Hepatocyte (in vitro differentiated cells): Measurements from ENCODE around the gene PLCL2. TPM values are rescaled to one million over a fixed set of nuclear protein-coding genes. Genes with fewer than 3 reads are reported as not detected.
A peak's percentile ranks its signal among the peaks of the same experiment; 100 is the strongest.

Experiments used
- DNase-seq: peaks from one replicate; pipeline ENCODE4 v3.0.0-alpha.2; 2016; ENCODE audit warnings: low spot score
- H2AFZ ChIP-seq: fragments of 200-600 bp; sonication (generic); 2 replicates; pipeline ENCODE4 v1.6.0; 2016; ENCODE audit warnings: antibody characterized with exemption, mild to moderate bottlenecking
- H3K27ac ChIP-seq: fragments of 200-600 bp; sonication (generic); 2 replicates; pipeline ENCODE4 v1.5.1; 2016; ENCODE audit warnings: mild to moderate bottlenecking
- H3K27me3 ChIP-seq: fragments of 200-600 bp; sonication (generic); 2 replicates; pipeline ENCODE4 v1.6.1; 2016
- H3K36me3 ChIP-seq: fragments of 200-600 bp; sonication (generic); replicated peaks from 2 replicates; pipeline ENCODE4 v1.5.1; 2016; ENCODE audit warnings: low read depth; ENCODE audit not compliant: insufficient read depth
- H3K4me1 ChIP-seq: fragments of 200-600 bp; sonication (generic); 2 replicates; pipeline ENCODE4 v1.5.1; 2016; ENCODE audit warnings: mild to moderate bottlenecking, moderate library complexity; ENCODE audit not compliant: insufficient read depth
- H3K4me2 ChIP-seq: fragments of 200-600 bp; sonication (generic); 2 replicates; pipeline ENCODE4 v1.6.0; 2016
- H3K4me3 ChIP-seq: fragments of 200-600 bp; sonication (generic); 2 replicates; pipeline ENCODE4 v1.5.1; 2016; ENCODE audit warnings: mild to moderate bottlenecking
- H3K79me2 ChIP-seq: fragments of 200-600 bp; sonication (generic); 2 replicates; pipeline ENCODE4 v1.6.0; 2017; ENCODE audit warnings: mild to moderate bottlenecking
- H3K9me2 ChIP-seq: fragments of 200-600 bp; sonication (generic); replicated peaks from 2 replicates; pipeline ENCODE4 v1.6.0; 2017; ENCODE audit warnings: mild to moderate bottlenecking; ENCODE audit not compliant: insufficient read depth
- H3K9me3 ChIP-seq: fragments of 200-600 bp; sonication (generic); 2 replicates; pipeline ENCODE4 v1.5.1; 2016; ENCODE audit warnings: low read depth, mild to moderate bottlenecking
- H4K20me1 ChIP-seq: fragments of 200-600 bp; sonication (generic); 2 replicates; pipeline ENCODE4 v1.6.0; 2016; ENCODE audit warnings: mild to moderate bottlenecking; ENCODE audit not compliant: insufficient read depth, poor library complexity, severe bottlenecking
- CTCF ChIP-seq: fragments of 200-600 bp; sonication (generic); IDR thresholded peaks from 2 replicates; pipeline ENCODE4 v1.5.1; 2016; ENCODE audit warnings: antibody characterized with exemption, mild to moderate bottlenecking; ENCODE audit not compliant: poor library complexity
- EZH2 ChIP-seq: fragments of 200-600 bp; sonication (generic); IDR thresholded peaks from 2 replicates; pipeline ENCODE4 v1.6.1; 2016; ENCODE audit warnings: antibody characterized with exemption, mild to moderate bottlenecking, borderline replicate concordance
- EZH2phosphoT487 ChIP-seq: fragments of 200-600 bp; sonication (generic); IDR thresholded peaks from one replicate; pipeline ENCODE4 v1.6.1; 2018; ENCODE audit warnings: antibody characterized with exemption, mild to moderate bottlenecking, low read depth, moderate library complexity; ENCODE audit not compliant: unreplicated experiment, severe bottlenecking
- WGBS: methylation state at CpG from one replicate; pipeline ENCODE4 v1.1.6; 2016; ENCODE audit warnings: low lambda C conversion rate; ENCODE audit errors: missing lambda C conversion rate; 5-methylcytosine and 5-hydroxymethylcytosine counted together
- polyA plus RNA-seq: library from polyadenylated mRNA; unstranded; fragments of >200 nt; fragmentation: Nextera tagmentation; extraction: Ambion mirVana; gene quantifications from 2 replicates; pipeline ENCODE4 v1.2.1, GENCODE V29; 2016
- total RNA-seq: library from RNA; depleted of rRNA; stranded (reverse); fragments of >200 nt; gene quantifications from 2 replicates; pipeline ENCODE4 v1.2.3, GENCODE V29; 2014

The PLCL2 gene
- total and polyA plus RNA-seq, 2 experiments from 2014 or later: 3.2 to 14.2 TPM

- Histone ChIP-seq H4K20me1 (no peaks in the 10 kb centered on the region), H3K4me3 (no peak overlapping the region), H3K4me2 (no peak overlapping the region), H3K27ac (peak overlapping the region; percentile 9), H3K9me3 (no peaks in the 10 kb centered on the region), H2AFZ (no peak overlapping the region), H3K4me1 (no peaks in the 10 kb centered on the region), H3K79me2 (peaks cover 31% of the 10 kb centered on the region), H3K27me3 (no peaks in the 10 kb centered on the region), H3K9me2 (no peaks in the 10 kb centered on the region), H3K36me3 (no peaks in the 10 kb centered on the region)
- no peak for DNase-seq
- TF ChIP-seq CTCF: no peak
- TF ChIP-seq EZH2phosphoT487: no peak
- no peak for TF ChIP-seq EZH2
Measured at GRCh38 chr3:16917256-16917935, 32.6 kb downstream of the PLCL2 start.

DNA sequence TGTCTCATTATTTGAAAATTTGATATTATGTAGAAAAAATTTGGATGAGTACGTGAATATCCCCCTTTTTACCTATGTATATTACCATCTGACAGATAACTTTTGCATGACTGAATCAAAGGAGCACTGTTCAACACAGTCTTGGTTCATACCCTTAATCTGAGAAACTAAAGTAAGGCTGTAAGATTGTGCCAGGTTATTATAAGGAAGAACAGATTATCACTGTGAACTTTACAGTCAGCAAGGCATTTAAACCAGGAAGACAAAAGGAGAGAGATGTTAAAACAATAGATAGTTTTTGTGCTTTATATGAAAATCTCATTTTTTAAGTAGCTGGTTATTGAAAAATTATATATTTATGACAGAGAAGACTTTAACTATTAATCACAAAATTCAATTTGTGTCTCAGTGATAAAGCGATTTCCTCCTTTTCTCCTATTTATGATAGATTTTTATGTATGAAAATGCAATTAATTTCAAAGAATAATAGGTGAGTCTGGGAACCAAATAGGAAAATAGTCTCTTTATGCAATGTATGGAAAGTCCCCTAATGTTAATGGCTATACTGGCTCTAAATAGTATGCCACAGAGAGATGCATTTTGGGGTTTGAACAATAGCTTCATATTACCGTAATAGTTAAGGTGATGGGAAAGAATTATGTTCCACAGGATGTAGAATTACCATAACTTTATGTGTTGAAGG, 33.4 kb downstream of the PLCL2 start:
- DNase-seq: no peak
- H3K9me2 ChIP-seq: no peaks in the 10 kb centered on the region
- no peak overlapping the region for H3K4me2 ChIP-seq
- no peaks in the 10 kb centered on the region for H3K9me3 ChIP-seq
- H3K36me3 ChIP-seq: no peaks in the 10 kb centered on the region
- H3K27ac ChIP-seq: no peak overlapping the region
- WGBS: 95% methylated on average over 3 of the region's 3 CpGs
- no peak overlapping the region for H2AFZ ChIP-seq
- no peaks in the 10 kb centered on the region for H4K20me1 ChIP-seq
- TF ChIP-seq CTCF (no peak), EZH2 (no peak), EZH2phosphoT487 (no peak)
- peaks cover 30% of the 10 kb centered on the region for H3K79me2 ChIP-seq
- H3K27me3 ChIP-seq: no peaks in the 10 kb centered on the region
- no peak overlapping the region for H3K4me3 ChIP-seq
- H3K4me1 ChIP-seq: no peaks in the 10 kb centered on the region

- Histone ChIP-seq H3K9me2 (no peaks in the 10 kb centered on the region), H3K79me2 (peaks cover 26% of the 10 kb centered on the region), H3K9me3 (no peaks in the 10 kb centered on the region), H3K36me3 (no peaks in the 10 kb centered on the region), H3K27ac (no peak overlapping the region), H2AFZ (no peak overlapping the region), H3K4me2 (no peak overlapping the region), H4K20me1 (no peaks in the 10 kb centered on the region), H3K4me3 (no peak overlapping the region), H3K4me1 (no peaks in the 10 kb centered on the region), H3K27me3 (no peaks in the 10 kb centered on the region)
- no peak for TF ChIP-seq CTCF
- no peak for TF ChIP-seq EZH2
- no peak for TF ChIP-seq EZH2phosphoT487
- DNase-seq: no peak
Measured at GRCh38 chr3:16918683-16919025, 33.9 kb downstream of the PLCL2 start.
